Activated CD8-positive, alpha-beta memory T cell treated with anti-CD3 and anti-CD28 coated beads for 36 hours (primary cell): Measurements from ENCODE around the gene OR2T27. TPM values are rescaled to one million over a fixed set of nuclear protein-coding genes. Genes with fewer than 3 reads are reported as not detected.

Experiments used
- total RNA-seq, 2 experiments: library from RNA; stranded (reverse); gene quantifications; one replicate each; pipeline ENCODE4 v1.2.3, GENCODE V29; 2021

Gene OR2T27
- total RNA-seq, 2 experiments from 2014 or later, result not detected

Other genes starting within 250 kb of the OR2T27 start
- gene OR2T2, start 209.9 kb downstream of the OR2T27 start, total RNA-seq, result not detected
- gene OR2T3, start 182.2 kb downstream of the OR2T27 start, total RNA-seq, result not detected
- not detected for gene OR2T5, start 166.9 kb downstream of the OR2T27 start, total RNA-seq
- not detected for gene OR2G6, start 147.5 kb downstream of the OR2T27 start, total RNA-seq
- not detected for gene OR2T29, start 92.8 kb downstream of the OR2T27 start, total RNA-seq
- not detected for gene OR2T34, start 80.8 kb downstream of the OR2T27 start, total RNA-seq
- not detected for gene OR2T10, start 57.8 kb downstream of the OR2T27 start, total RNA-seq
- not detected for gene OR2T11, start 20.4 kb downstream of the OR2T27 start, total RNA-seq
- not detected for gene OR2T35, start 10.2 kb downstream of the OR2T27 start, total RNA-seq
- gene OR14I1, start 47.2 kb upstream of the OR2T27 start, total RNA-seq, result not detected
- not detected for gene LYPD8, start 100.2 kb upstream of the OR2T27 start, total RNA-seq
- 10 to 100 TPM; 19.9 to 20.0 TPM for gene SH3BP5L, start 170.4 kb upstream of the OR2T27 start, total RNA-seq
- 10 to 100 TPM; 49.1 to 50.3 TPM for gene ZNF672, start 182.7 kb upstream of the OR2T27 start, total RNA-seq
- gene ZNF692, start 203.6 kb upstream of the OR2T27 start, total RNA-seq, result 10 to 100 TPM; 69.4 to 75.9 TPM